ENCODE measurements around the gene KIZ.
A peak's percentile ranks its signal among the peaks of the same experiment; 100 is the strongest.

The KIZ gene, protein sequence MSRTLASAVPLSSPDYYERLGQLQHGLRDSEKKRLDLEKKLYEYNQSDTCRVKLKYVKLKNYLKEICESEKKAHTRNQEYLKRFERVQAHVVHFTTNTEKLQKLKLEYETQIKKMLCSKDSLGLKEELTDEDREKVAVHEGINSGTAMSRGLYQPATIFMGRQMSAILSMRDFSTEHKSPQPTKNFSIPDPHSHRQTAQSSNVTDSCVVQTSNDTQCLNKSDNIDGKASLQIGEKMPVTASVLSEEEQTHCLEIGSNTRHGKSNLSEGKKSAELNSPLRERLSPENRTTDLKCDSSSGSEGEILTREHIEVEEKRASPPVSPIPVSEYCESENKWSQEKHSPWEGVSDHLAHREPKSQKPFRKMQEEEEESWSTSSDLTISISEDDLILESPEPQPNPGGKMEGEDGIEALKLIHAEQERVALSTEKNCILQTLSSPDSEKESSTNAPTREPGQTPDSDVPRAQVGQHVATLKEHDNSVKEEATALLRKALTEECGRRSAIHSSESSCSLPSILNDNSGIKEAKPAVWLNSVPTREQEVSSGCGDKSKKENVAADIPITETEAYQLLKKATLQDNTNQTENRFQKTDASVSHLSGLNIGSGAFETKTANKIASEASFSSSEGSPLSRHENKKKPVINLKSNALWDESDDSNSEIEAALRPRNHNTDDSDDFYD
- 31.0 to 38.1 (median 34.6) reads per million in 3 donors for total RNA-seq

DNA sequence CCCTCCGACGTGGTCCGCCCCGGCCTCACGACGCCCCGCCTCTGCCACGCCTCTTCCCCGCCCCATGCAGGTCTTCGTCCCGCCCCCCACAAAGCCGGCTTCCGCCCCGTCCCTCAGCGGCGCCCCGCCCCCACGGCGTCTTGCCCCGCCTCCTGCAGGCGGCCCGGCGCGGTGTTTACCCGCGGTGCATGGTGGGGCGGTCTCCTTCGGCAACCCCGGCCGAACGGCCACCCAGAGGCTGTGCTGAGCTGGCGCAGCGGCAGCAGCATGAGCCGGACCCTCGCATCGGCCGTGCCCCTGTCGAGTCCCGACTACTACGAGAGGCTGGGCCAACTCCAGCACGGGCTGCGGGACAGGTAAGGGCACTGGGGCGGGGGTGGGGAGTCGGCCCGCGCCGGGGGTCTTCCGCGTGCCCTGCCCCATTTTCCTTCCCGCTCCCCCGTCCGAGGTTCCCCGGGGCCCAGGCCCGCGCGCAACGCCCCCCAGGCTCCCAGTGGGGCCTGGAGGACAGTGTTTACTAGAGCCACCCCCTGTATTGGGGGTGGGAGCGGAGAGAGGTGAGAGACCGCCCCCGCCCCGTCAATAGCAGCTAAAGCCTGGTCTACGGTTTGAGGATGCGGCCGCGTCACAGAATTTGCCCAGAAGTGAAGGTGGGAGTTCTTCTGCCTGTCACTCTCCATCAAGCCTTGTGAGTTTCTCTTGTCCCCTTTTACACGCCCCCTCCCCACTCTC is at the start of gene KIZ:
TSS of gene KIZ (plus strand) at position 234 of the 732 bp plus-strand sequence. CDS start at position 268, 34 bp downstream.
- peak within 1 kb of the TSS; percentile 71 for H3K27ac ChIP-seq (ENCODE audit: insufficient read depth, low read length, poor library complexity, severe bottlenecking)
- H3K36me3 ChIP-seq (ENCODE audit: control insufficient read depth, insufficient read depth, low read length) = peaks cover 4% of the 10 kb centered on the region
- peaks cover 4% of the 10 kb centered on the region for H3K4me1 ChIP-seq (ENCODE audit: control insufficient read depth, insufficient read depth, low read length, poor library complexity, severe bottlenecking)
- H3K4me3 ChIP-seq (ENCODE audit: insufficient read depth, low read depth, low read length, poor library complexity, severe bottlenecking) = peak within 1 kb of the TSS; percentile 90
- peak; percentile 94 to 96 (median 94) for DNase-seq
- no peaks in the 10 kb centered on the region for H3K27me3 ChIP-seq (replicated peaks; ENCODE audit: control insufficient read depth, insufficient read depth, low read length, poor library complexity, severe bottlenecking)
- no peaks in the 10 kb centered on the region for H3K9me3 ChIP-seq (ENCODE audit: control insufficient read depth, low read length)

DNA sequence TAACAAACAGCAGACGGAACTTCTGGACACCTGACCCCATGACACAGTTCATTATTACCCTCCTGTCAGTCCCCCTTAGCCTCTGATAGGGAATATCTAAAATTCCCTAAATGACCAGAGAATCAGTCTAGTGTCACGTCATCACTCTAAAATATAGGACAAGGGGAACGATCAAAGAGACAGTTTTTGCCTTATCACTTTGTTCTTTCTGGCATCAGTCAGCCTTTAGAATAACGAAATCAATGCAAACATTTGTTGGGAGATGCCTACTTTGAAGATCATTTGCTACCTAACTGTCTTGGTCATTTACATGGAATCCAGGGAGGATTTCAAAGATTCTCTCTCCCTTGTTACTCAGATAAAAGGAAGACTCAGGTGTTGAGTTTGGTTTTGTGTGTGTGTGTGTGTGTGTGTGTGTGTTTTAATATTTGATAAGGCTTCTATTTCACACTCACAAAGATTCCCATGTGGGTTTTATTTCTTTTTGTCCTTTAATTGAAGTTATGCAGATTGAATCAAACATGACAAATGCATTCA is 48.0 kb upstream of the KIZ start:
- Histone ChIP-seq H3K4me3 (ENCODE audit: insufficient read depth, low read depth, low read length, poor library complexity, severe bottlenecking) (no peak overlapping the region), H3K27me3 (replicated peaks; ENCODE audit: control insufficient read depth, insufficient read depth, low read length, poor library complexity, severe bottlenecking) (no peaks in the 10 kb centered on the region)

DNA sequence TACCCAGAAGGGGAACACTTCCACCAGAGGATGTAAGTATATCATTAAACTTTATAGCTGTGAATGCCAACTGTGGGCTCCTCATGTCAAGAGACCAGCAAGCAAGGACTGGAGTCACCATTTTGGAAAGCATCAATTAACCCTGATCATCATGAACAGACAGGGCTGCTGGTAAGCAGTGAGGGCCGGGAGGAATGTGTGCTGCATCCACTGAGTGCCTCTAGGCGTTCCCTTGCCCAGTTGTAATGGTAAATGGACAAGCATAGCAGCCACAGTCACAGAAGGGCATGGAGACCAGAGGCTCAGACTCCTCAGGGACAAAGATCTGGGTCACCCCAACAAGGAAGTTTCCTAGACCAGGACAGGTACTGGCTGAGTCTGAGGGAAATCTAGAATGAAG is 43.3 kb upstream of the KIZ start:
- H3K27ac ChIP-seq (ENCODE audit: insufficient read depth, low read length, poor library complexity, severe bottlenecking) = no peak overlapping the region
- no peaks in the 10 kb centered on the region for H3K36me3 ChIP-seq (ENCODE audit: control insufficient read depth, insufficient read depth, low read length)
- no peak overlapping the region for H3K4me3 ChIP-seq (ENCODE audit: insufficient read depth, low read depth, low read length, poor library complexity, severe bottlenecking)
- DNase-seq = no peak
- peaks cover 3% of the 10 kb centered on the region for H3K27me3 ChIP-seq (replicated peaks; ENCODE audit: control insufficient read depth, insufficient read depth, low read length, poor library complexity, severe bottlenecking)
- no peaks in the 10 kb centered on the region for H3K9me3 ChIP-seq (ENCODE audit: control insufficient read depth, low read length)
- H3K4me1 ChIP-seq (ENCODE audit: control insufficient read depth, insufficient read depth, low read length, poor library complexity, severe bottlenecking) = no peaks in the 10 kb centered on the region

More for the DNA sequence above, 48.0 kb upstream of the KIZ start:
- no peak for DNase-seq
- Histone ChIP-seq H3K36me3 (ENCODE audit: control insufficient read depth, insufficient read depth, low read length) (no peaks in the 10 kb centered on the region), H3K27ac (ENCODE audit: insufficient read depth, low read length, poor library complexity, severe bottlenecking) (no peak overlapping the region), H3K9me3 (ENCODE audit: control insufficient read depth, low read length) (no peaks in the 10 kb centered on the region), H3K4me1 (ENCODE audit: control insufficient read depth, insufficient read depth, low read length, poor library complexity, severe bottlenecking) (no peaks in the 10 kb centered on the region)

DNA sequence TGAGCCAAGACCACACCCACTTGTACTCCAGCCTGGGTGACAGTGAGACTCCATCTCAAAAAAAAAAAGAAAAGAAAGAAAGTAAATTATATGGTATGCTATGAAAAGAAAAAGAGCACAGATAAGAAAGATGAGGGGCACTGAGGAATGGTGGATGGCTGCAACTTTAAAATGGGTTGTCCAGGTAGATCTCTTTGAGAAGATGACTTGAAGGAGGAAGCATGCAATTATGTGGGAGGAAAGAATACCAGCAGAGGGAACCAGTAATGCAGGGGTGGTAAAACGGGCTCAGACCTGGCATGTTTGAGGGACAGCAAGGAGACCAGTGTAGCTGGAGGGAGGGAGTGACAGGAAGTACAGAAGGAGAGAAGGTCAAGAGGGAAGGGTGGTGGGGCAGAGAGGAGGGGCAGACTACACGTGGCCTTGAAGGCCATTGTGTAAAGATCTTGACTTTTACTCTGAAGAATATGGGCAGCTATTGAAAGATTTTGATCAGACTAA is 42.0 kb upstream of the KIZ start:
- H3K9me3 ChIP-seq (ENCODE audit: control insufficient read depth, low read length) = no peaks in the 10 kb centered on the region
- H3K27me3 ChIP-seq (replicated peaks; ENCODE audit: control insufficient read depth, insufficient read depth, low read length, poor library complexity, severe bottlenecking) = peaks cover 3% of the 10 kb centered on the region
- H3K4me3 ChIP-seq (ENCODE audit: insufficient read depth, low read depth, low read length, poor library complexity, severe bottlenecking) = no peak overlapping the region
- DNase-seq = no peak
- no peaks in the 10 kb centered on the region for H3K4me1 ChIP-seq (ENCODE audit: control insufficient read depth, insufficient read depth, low read length, poor library complexity, severe bottlenecking)
- H3K36me3 ChIP-seq (ENCODE audit: control insufficient read depth, insufficient read depth, low read length) = no peaks in the 10 kb centered on the region
- H3K27ac ChIP-seq (ENCODE audit: insufficient read depth, low read length, poor library complexity, severe bottlenecking) = no peak overlapping the region

DNA sequence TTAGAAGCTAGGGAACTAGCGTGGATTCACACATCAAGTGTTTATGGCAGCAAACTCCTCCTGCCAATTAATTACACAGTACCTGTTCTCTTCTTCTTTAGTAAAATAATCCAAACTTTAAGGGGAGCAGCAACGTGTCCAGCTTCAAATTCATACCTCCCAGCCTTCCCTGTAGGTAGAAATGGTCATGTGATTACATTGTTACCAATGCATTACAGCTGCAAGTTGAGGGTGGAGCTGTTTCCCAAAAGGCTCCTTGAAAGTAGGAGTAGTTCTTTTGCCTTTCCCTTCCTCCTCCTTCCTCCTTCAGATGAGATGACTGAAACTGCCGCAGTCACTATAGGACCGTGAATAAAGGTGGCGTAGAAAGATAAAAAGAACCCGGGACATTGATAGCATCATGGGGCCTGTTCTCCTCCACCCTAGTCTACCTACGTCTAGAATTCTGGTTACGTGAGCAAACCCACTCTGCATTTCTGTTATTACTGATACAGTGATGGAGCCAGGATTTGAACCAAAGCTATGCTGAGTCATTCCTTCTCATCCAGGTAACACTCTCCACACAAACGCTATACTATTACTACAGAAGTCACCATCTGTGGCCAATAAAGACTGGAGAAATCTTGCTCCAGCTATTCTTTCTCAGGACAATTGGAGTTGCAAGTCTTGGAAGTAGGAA is 37.9 kb upstream of the KIZ start:
- no peaks in the 10 kb centered on the region for H3K9me3 ChIP-seq (ENCODE audit: control insufficient read depth, low read length)
- H3K36me3 ChIP-seq (ENCODE audit: control insufficient read depth, insufficient read depth, low read length) = no peaks in the 10 kb centered on the region
- peaks cover 14% of the 10 kb centered on the region for H3K27me3 ChIP-seq (replicated peaks; ENCODE audit: control insufficient read depth, insufficient read depth, low read length, poor library complexity, severe bottlenecking)
- no peak for DNase-seq
- no peak overlapping the region for H3K4me3 ChIP-seq (ENCODE audit: insufficient read depth, low read depth, low read length, poor library complexity, severe bottlenecking)
- no peak overlapping the region for H3K27ac ChIP-seq (ENCODE audit: insufficient read depth, low read length, poor library complexity, severe bottlenecking)
- H3K4me1 ChIP-seq (ENCODE audit: control insufficient read depth, insufficient read depth, low read length, poor library complexity, severe bottlenecking) = no peaks in the 10 kb centered on the region

- Histone ChIP-seq H3K27me3 (replicated peaks; ENCODE audit: control insufficient read depth, insufficient read depth, low read length, poor library complexity, severe bottlenecking) (peaks cover 14% of the 10 kb centered on the region), H3K4me3 (ENCODE audit: insufficient read depth, low read depth, low read length, poor library complexity, severe bottlenecking) (no peak overlapping the region)
- DNase-seq = no peak
Observed at GRCh38 chr20:21089391-21089790, 36.5 kb upstream of the KIZ start.

GRCh38 chr20:21090111-21090618 is 35.7 kb upstream of the KIZ start:
- Histone ChIP-seq H3K27ac (ENCODE audit: insufficient read depth, low read length, poor library complexity, severe bottlenecking) (no peak overlapping the region), H3K27me3 (replicated peaks; ENCODE audit: control insufficient read depth, insufficient read depth, low read length, poor library complexity, severe bottlenecking) (peaks cover 14% of the 10 kb centered on the region), H3K36me3 (ENCODE audit: control insufficient read depth, insufficient read depth, low read length) (no peaks in the 10 kb centered on the region), H3K4me1 (ENCODE audit: control insufficient read depth, insufficient read depth, low read length, poor library complexity, severe bottlenecking) (no peaks in the 10 kb centered on the region), H3K4me3 (ENCODE audit: insufficient read depth, low read depth, low read length, poor library complexity, severe bottlenecking) (no peak overlapping the region), H3K9me3 (ENCODE audit: control insufficient read depth, low read length) (no peaks in the 10 kb centered on the region)
- no peak for DNase-seq

More at GRCh38 chr20:21089391-21089790, 36.5 kb upstream of the KIZ start:
- H3K9me3 ChIP-seq (ENCODE audit: control insufficient read depth, low read length) = no peaks in the 10 kb centered on the region
- no peaks in the 10 kb centered on the region for H3K36me3 ChIP-seq (ENCODE audit: control insufficient read depth, insufficient read depth, low read length)
- H3K4me1 ChIP-seq (ENCODE audit: control insufficient read depth, insufficient read depth, low read length, poor library complexity, severe bottlenecking) = no peaks in the 10 kb centered on the region
- no peak overlapping the region for H3K27ac ChIP-seq (ENCODE audit: insufficient read depth, low read length, poor library complexity, severe bottlenecking)

GRCh38 chr20:21090721-21091120 is 35.2 kb upstream of the KIZ start:
- no peaks in the 10 kb centered on the region for H3K4me1 ChIP-seq (ENCODE audit: control insufficient read depth, insufficient read depth, low read length, poor library complexity, severe bottlenecking)
- no peak for DNase-seq
- no peak overlapping the region for H3K27ac ChIP-seq (ENCODE audit: insufficient read depth, low read length, poor library complexity, severe bottlenecking)
- no peaks in the 10 kb centered on the region for H3K36me3 ChIP-seq (ENCODE audit: control insufficient read depth, insufficient read depth, low read length)
- H3K27me3 ChIP-seq (replicated peaks; ENCODE audit: control insufficient read depth, insufficient read depth, low read length, poor library complexity, severe bottlenecking) = peaks cover 14% of the 10 kb centered on the region
- H3K9me3 ChIP-seq (ENCODE audit: control insufficient read depth, low read length) = no peaks in the 10 kb centered on the region
- no peak overlapping the region for H3K4me3 ChIP-seq (ENCODE audit: insufficient read depth, low read depth, low read length, poor library complexity, severe bottlenecking)

GRCh38 chr20:21092806-21093205 is 33.1 kb upstream of the KIZ start:
- no peak for DNase-seq
- Histone ChIP-seq H3K9me3 (ENCODE audit: control insufficient read depth, low read length) (no peaks in the 10 kb centered on the region), H3K4me3 (ENCODE audit: insufficient read depth, low read depth, low read length, poor library complexity, severe bottlenecking) (no peak overlapping the region), H3K27me3 (replicated peaks; ENCODE audit: control insufficient read depth, insufficient read depth, low read length, poor library complexity, severe bottlenecking) (peaks cover 20% of the 10 kb centered on the region), H3K27ac (ENCODE audit: insufficient read depth, low read length, poor library complexity, severe bottlenecking) (no peak overlapping the region), H3K36me3 (ENCODE audit: control insufficient read depth, insufficient read depth, low read length) (no peaks in the 10 kb centered on the region), H3K4me1 (ENCODE audit: control insufficient read depth, insufficient read depth, low read length, poor library complexity, severe bottlenecking) (no peaks in the 10 kb centered on the region)
